Gastroesophageal sphincter (tissue), 4 donors: ENCODE data around the gene CALY. TPM values are rescaled to one million over a fixed set of nuclear protein-coding genes. Genes with fewer than 3 reads are reported as not detected.

Experiments used
- ATAC-seq: fragments of 150-250 bp; one replicate; pipeline ENCODE4 v1.9.1; 2016; ENCODE audit warnings: mild to moderate bottlenecking, moderate library complexity
- H3K27ac ChIP-seq, 4 donors: fragments of 200-600 bp; sonication (generic) in 3 of 4; 1 replicate in 3 of 4; 2 replicates in 1 of 4; pipeline ENCODE4 v1.5.1; 2016 to 2019
- H3K27me3 ChIP-seq: fragments of 200-600 bp; sonication (generic); one replicate; pipeline ENCODE4 v1.5.1; 2019
- H3K36me3 ChIP-seq, 2 donors: fragments of 200-600 bp; sonication (generic); one replicate each; pipeline ENCODE4 v1.5.1; 2019; ENCODE audit warnings: control low read depth in 1 of 2
- H3K4me1 ChIP-seq, 3 donors: fragments of 200-600 bp; sonication (generic); 1 replicate in 2 of 3; 2 replicates in 1 of 3; pipeline ENCODE4 v1.5.1; 2016 to 2019; ENCODE audit warnings: control low read depth in 2 of 3
- H3K4me3 ChIP-seq, 2 donors: fragments of 200-600 bp; sonication (generic); one replicate each; pipeline ENCODE4 v1.5.1; 2019; ENCODE audit warnings: mild to moderate bottlenecking in 1 of 2, moderate library complexity in 1 of 2
- H3K9me3 ChIP-seq, 3 donors: fragments of 200-600 bp; sonication (generic); one replicate each; pipeline ENCODE4 v1.5.1; 2017 to 2019; ENCODE audit warnings: control low read depth in 2 of 3
- EP300 ChIP-seq: sonication (generic); formaldehyde crosslinking; IDR thresholded peaks from one replicate; pipeline ENCODE4 v1.6.1; 2017; ENCODE audit warnings: antibody characterized with exemption, mild to moderate bottlenecking
- POLR2A ChIP-seq, 2 donors: fragments of 450-650 bp; IDR thresholded peaks; one replicate each; pipeline ENCODE4 v1.6.1; 2017; ENCODE audit warnings: antibody characterized with exemption in 2 of 2, mild to moderate bottlenecking in 2 of 2, moderate library complexity in 1 of 2
- POLR2AphosphoS5 ChIP-seq: sonication (generic); formaldehyde crosslinking; IDR thresholded peaks from one replicate; pipeline ENCODE4 v1.6.1; 2017; ENCODE audit warnings: antibody characterized with exemption
- WGBS, 2 donors: methylation state at CpG; one replicate each; pipeline ENCODE4 v1.1.5; 2018; ENCODE audit warnings: low coverage in 1 of 2; 5-methylcytosine and 5-hydroxymethylcytosine counted together
- total RNA-seq, 4 donors: library from RNA; depleted of rRNA; stranded (reverse); fragments of >200 nt; gene quantifications; one replicate each; pipeline ENCODE4 v1.1.0, GENCODE V29; 2016
- TF ChIP-seq, protein P1 (sequence below), 4 experiments: fragments of 200-600 bp in 2 of 4; fragments of 450-650 bp in 2 of 4; sonication (generic) in 1 of 4; IDR thresholded peaks; one replicate each; pipeline ENCODE4 v1.5.1; 2017 to 2019; ENCODE audit warnings: antibody characterized with exemption in 4 of 4, mild to moderate bottlenecking in 2 of 4, moderate library complexity in 2 of 4

CALY gene
- total RNA-seq, 4 donors from 2014 or later, result 0.47 to 1.5 (median 1.5) TPM; not detected in 1

DNA sequence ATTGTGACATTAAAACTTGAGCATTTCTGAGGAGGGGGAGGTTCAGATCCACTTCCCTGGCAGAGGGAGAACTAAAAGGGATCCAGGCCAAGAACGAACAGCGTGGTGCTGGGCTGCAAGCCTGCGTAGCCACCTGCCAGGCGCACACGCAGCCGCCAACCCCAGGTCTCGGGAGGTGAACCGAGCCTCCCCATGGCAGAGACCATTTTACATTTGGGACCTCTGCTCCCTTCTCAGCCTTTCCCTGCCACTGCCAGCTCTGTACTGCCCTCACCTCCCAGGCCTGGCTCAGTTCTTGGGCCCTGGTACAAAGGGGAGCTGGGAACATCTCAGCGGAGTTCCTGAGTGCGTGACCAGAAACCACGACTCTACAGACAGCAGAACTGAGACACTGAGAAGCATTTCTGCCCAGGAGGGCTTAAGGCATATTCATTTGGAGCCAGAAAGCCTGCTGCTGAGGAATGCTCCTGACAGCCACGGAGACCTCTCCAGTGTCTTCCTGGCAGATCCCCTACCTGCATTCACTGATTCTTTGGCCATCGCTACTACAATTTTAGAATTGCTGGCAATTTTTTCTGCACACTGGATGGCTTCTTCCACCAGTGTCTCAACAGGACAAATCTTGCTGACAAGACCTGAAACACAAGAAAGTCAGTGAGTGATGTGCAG, 28.9 kb upstream of the CALY start:
- Histone ChIP-seq H3K36me3 (peaks cover 0 to 90% of the 10 kb centered on the region in 2 donors), H3K27ac (no peak overlapping the region), H3K4me3 (no peak overlapping the region), H3K9me3 (no peaks in the 10 kb centered on the region), H3K4me1 (no peaks in the 10 kb centered on the region), H3K27me3 (no peaks in the 10 kb centered on the region)
- WGBS, 2 donors, result 97 to 100% methylated on average over 2 to 7 of the region's 13 CpGs
- ATAC-seq, result no peak
- no peak for TF ChIP-seq POLR2AphosphoS5
- no peak for TF ChIP-seq POLR2A (IDR thresholded peaks at IDR 0.05)
- no peak for TF ChIP-seq EP300
- TF ChIP-seq, protein P1, sequence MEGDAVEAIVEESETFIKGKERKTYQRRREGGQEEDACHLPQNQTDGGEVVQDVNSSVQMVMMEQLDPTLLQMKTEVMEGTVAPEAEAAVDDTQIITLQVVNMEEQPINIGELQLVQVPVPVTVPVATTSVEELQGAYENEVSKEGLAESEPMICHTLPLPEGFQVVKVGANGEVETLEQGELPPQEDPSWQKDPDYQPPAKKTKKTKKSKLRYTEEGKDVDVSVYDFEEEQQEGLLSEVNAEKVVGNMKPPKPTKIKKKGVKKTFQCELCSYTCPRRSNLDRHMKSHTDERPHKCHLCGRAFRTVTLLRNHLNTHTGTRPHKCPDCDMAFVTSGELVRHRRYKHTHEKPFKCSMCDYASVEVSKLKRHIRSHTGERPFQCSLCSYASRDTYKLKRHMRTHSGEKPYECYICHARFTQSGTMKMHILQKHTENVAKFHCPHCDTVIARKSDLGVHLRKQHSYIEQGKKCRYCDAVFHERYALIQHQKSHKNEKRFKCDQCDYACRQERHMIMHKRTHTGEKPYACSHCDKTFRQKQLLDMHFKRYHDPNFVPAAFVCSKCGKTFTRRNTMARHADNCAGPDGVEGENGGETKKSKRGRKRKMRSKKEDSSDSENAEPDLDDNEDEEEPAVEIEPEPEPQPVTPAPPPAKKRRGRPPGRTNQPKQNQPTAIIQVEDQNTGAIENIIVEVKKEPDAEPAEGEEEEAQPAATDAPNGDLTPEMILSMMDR (IDR thresholded peaks at IDR 0.05), result no peak

DNA sequence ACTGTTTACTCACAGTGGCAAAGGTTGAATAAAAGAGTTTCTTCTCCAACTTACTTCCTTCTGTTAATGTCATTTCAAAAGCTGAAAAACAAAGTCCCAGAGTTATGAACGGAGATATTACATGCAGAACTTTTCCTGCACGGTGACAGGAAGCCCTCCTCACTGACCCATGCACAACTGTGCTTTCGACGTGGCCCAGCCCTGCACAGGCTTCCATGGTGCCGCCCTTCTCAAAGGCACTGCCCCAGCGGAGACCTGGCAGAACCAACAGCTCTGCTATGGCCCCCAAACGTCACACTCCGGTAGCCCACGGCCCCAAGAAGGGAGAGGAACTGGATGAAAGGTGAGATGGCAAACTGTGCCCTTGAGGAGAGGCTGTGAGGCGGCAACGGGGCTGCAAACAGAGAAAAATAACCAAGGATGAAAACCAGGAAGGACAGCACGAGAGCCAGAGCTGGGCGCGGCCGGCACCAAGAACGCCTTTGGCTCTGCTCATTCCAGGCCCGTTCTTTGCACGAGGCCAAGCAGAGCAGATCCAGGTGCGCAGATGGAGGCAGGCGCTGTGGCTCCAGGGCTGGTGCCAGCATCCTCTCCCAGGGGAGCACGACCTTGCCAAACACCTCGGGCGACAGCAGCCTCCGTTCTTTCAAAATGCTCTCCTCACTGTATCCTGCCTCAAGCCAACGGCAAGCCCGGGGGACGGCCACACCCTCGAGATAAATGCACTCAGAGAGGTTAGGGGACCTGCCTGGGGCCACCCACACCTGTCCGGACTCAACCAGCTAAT, 28.1 kb upstream of the CALY start:
- no peak overlapping the region for H3K4me3 ChIP-seq
- ATAC-seq, result no peak
- no peaks in the 10 kb centered on the region for H3K27me3 ChIP-seq
- TF ChIP-seq EP300 (no peak), POLR2AphosphoS5 (no peak), POLR2A (IDR thresholded peaks at IDR 0.05) (no peak)
- TF ChIP-seq, protein P1 (IDR thresholded peaks at IDR 0.05), result no peak
- no peaks in the 10 kb centered on the region for H3K9me3 ChIP-seq
- WGBS, 2 donors, result 72 to 88% methylated on average over 12 to 16 of the region's 29 CpGs
- no peak overlapping the region for H3K27ac ChIP-seq
- H3K4me1 ChIP-seq, result no peaks in the 10 kb centered on the region
- peaks cover 0 to 83% of the 10 kb centered on the region in 2 donors for H3K36me3 ChIP-seq

DNA sequence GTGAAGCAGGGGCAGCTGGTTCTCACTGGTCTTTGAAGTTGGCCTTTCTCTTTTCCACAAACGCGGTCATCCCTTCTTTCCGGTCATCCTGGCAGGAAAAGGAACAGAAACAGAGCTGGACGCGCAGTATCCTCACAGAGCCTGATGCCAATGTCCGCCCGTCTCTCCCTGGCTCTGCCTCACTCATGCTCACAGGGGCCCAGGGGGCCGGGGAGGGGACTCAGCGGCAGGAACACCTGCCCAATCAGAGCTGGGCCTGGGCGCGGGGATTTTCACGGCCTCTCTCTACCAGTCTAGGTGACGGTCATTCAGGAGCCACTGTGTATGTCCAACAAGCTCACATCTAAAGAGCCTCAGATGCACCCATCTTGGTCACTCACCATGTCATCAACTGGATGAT, 26.1 kb upstream of the CALY start:
- no peaks in the 10 kb centered on the region for H3K27me3 ChIP-seq
- ATAC-seq, result no peak
- no peak overlapping the region for H3K4me3 ChIP-seq
- H3K36me3 ChIP-seq, result peaks cover 0 to 63% of the 10 kb centered on the region in 2 donors
- H3K4me1 ChIP-seq, result peaks cover 0 to 4% (median 0%) of the 10 kb centered on the region in 3 donors
- no peak overlapping the region for H3K27ac ChIP-seq
- WGBS, 2 donors, result 87% methylated on average over 3 of the region's 13 CpGs; no CpG with 5 or more reads in 1 of the 2 donors
- TF ChIP-seq POLR2A (IDR thresholded peaks at IDR 0.05) (no peak), POLR2AphosphoS5 (no peak), EP300 (no peak)
- TF ChIP-seq, protein P1 (IDR thresholded peaks at IDR 0.05), result no peak
- no peaks in the 10 kb centered on the region for H3K9me3 ChIP-seq

DNA sequence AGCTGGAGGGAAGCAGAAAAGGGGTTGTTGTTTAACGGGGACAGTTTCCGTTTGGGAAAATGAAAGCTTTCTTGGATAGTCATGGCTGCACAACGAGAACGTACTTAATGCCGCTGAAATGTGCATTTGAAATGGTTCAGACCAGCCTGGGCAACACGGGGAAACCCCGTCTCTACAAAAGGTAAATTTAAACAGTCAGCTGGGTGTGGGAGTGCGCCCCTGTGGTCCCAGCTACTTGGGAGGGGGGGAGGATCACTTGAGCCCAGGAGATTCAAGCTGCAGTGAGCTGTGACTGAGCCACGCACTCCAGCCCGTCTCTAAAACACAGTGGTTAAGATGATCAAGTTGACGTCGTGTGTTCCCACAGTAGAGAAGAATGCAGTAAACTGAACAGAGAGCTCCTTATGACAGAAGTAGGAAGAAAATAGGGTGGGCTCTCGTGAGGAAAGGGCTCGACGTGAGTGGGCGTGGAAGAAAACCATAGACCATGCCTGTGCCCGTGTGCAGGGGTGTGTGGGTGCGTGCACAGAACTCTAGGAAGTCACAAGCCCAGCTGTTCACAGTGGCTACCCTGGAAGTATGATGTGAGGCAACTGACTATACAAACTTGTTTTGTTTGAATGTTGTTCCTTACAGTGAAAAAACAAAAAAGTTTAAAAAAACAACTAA, 25.2 kb upstream of the CALY start:
- Histone ChIP-seq H3K36me3 (peaks cover 0 to 55% of the 10 kb centered on the region in 2 donors), H3K9me3 (no peaks in the 10 kb centered on the region), H3K4me1 (peaks cover 0 to 13% (median 7%) of the 10 kb centered on the region in 3 donors), H3K27me3 (peaks cover 8% of the 10 kb centered on the region), H3K4me3 (no peak overlapping the region), H3K27ac (no peak overlapping the region)
- ATAC-seq, result no peak
- TF ChIP-seq POLR2A (IDR thresholded peaks at IDR 0.05) (no peak), EP300 (no peak), POLR2AphosphoS5 (no peak)
- TF ChIP-seq, protein P1 (IDR thresholded peaks at IDR 0.05), result no peak
- WGBS, 2 donors, result 76 to 78% methylated on average over 11 to 15 of the region's 18 CpGs
